A549 (cell line): ENCODE data around the gene TTL.

Experiments
- CTCF ChIP-seq: fragments of >200 bp; sonication (Bioruptor Twin); formaldehyde crosslinking; IDR thresholded peaks from 3 replicates; pipeline ENCODE4 v1.5.1; 2016
- EP300 ChIP-seq, 2 experiments: fragments of >200 bp; sonication (Bioruptor Twin); formaldehyde crosslinking; IDR thresholded peaks; 2 replicates in 1 of 2; 3 replicates in 1 of 2; pipeline ENCODE4 v1.6.1; 2016 to 2017
- ESRRA ChIP-seq: fragments of 150-350 bp; IDR thresholded peaks from 2 replicates; pipeline ENCODE4 v1.6.1; 2014; ENCODE audit warnings: mild to moderate bottlenecking, low read length, borderline replicate concordance
- HMGXB4 ChIP-seq: fragments of 250-450 bp; sonication (Bioruptor Pico); IDR thresholded peaks from 2 replicates; pipeline ENCODE4 v1.5.0; 2021; ENCODE audit warnings: mild to moderate bottlenecking, moderate library complexity, borderline replicate concordance
- HOXA7 ChIP-seq: fragments of 250-450 bp; sonication (Bioruptor Pico); IDR thresholded peaks from 2 replicates; pipeline ENCODE4 v1.5.0; 2020; ENCODE audit warnings: mild to moderate bottlenecking, moderate library complexity
- JUNB ChIP-seq: fragments of >200 bp; sonication (Bioruptor Twin); formaldehyde crosslinking; IDR thresholded peaks from 2 replicates; pipeline ENCODE4 v1.6.1; 2016
- MAFK ChIP-seq: fragments of 450-650 bp; IDR thresholded peaks from 2 replicates; pipeline ENCODE4 v1.6.1; 2014; ENCODE audit not compliant: partially characterized antibody
- MAX ChIP-seq: IDR thresholded peaks from 2 replicates; pipeline ENCODE4 v1.6.1; 2012
- NPAS2 ChIP-seq: fragments of 250-450 bp; sonication (Bioruptor Pico); IDR thresholded peaks from 2 replicates; pipeline ENCODE4 v1.8.0; 2022; ENCODE audit warnings: mild to moderate bottlenecking, moderate library complexity, borderline replicate concordance
- POLR2A ChIP-seq: IDR thresholded peaks from 2 replicates; pipeline ENCODE4 v1.6.1; 2012; ENCODE audit warnings: mild to moderate bottlenecking, low read length
- REST ChIP-seq: fragments of 200-600 bp; sonication (generic); IDR thresholded peaks from 2 replicates; pipeline ENCODE4 v1.6.1; 2016; ENCODE audit warnings: antibody characterized with exemption, mild to moderate bottlenecking, moderate library complexity

- TF ChIP-seq JUNB, result no peak
- TF ChIP-seq CTCF, result no peak
- TF ChIP-seq POLR2A, result no peak
- no peak for TF ChIP-seq MAFK
- TF ChIP-seq HOXA7, result no peak
- TF ChIP-seq EP300 (IDR thresholded peaks at IDR 0.05), result no peak
- peak; percentile 81 for TF ChIP-seq MAX
- TF ChIP-seq REST, result no peak
- no peak for TF ChIP-seq HMGXB4 (CRISPR knock-in tag)
- no peak for TF ChIP-seq NPAS2 (CRISPR knock-in tag)
- TF ChIP-seq ESRRA, result no peak
Measured at GRCh38 chr2:112483042-112483473, 1.1 kb downstream of the TTL start.
